PC-3 (cell line): Measurements from ENCODE around the gene PRDM1. TPM values are rescaled to one million over a fixed set of nuclear protein-coding genes. Genes with fewer than 3 reads are reported as not detected.

Experiments
- ATAC-seq: fragments of 200-7000 bp; cut with Tn5 transposase; 2 replicates; pipeline ENCODE4 v1.9.1; 2020; ENCODE audit warnings: mild to moderate bottlenecking, moderate library complexity
- BruUV-seq: library from RNA; stranded (reverse); fragments of 400-500 nt; replicated peaks from 2 replicates; lab custom pipeline; 2021; lab: Mats Ljungman, UMichigan
- CTCF ChIA-PET: fragments of 300-600 bp; sonication (Branson Sonifier 250); formaldehyde crosslinking; loops from one replicate; lab custom pipeline; 2022; ENCODE audit warnings: antibody characterized with exemption; lab: Charles Lee
- POLR2A ChIA-PET: fragments of 300-600 bp; sonication (Branson Sonifier 250); formaldehyde crosslinking; loops from one replicate; lab custom pipeline; 2022; ENCODE audit warnings: antibody characterized with exemption; ENCODE audit not compliant: unreplicated experiment; lab: Charles Lee
- DNase-seq: peaks from one replicate; pipeline ENCODE4 v3.0.0-alpha.2; 2015
- H2AFZ ChIP-seq: fragments of 300-600 bp; sonication (generic); 2 replicates; pipeline ENCODE4 v1.6.0; 2016; ENCODE audit warnings: antibody characterized with exemption, low read length
- H3F3A ChIP-seq: fragments of 300-600 bp; sonication (generic); one replicate; pipeline ENCODE4 v1.6.0; 2017; ENCODE audit warnings: antibody characterized with exemption, low read length, control low read depth, mild to moderate bottlenecking; ENCODE audit not compliant: unreplicated experiment
- H3K27ac ChIP-seq: fragments of 300-600 bp; sonication (generic); 2 replicates; pipeline ENCODE4 v1.5.1; 2016; ENCODE audit warnings: mild to moderate bottlenecking, low read length
- H3K27me3 ChIP-seq: fragments of 300-600 bp; sonication (generic); 2 replicates; pipeline ENCODE4 v1.6.1; 2016; ENCODE audit warnings: low read length, mixed read lengths
- H3K36me3 ChIP-seq: fragments of 300-600 bp; sonication (generic); 2 replicates; pipeline ENCODE4 v1.6.1; 2016; ENCODE audit warnings: low read depth, mixed run types, low read length, mixed read lengths
- H3K4me1 ChIP-seq: fragments of 300-600 bp; sonication (generic); 2 replicates; pipeline ENCODE4 v1.5.1; 2016; ENCODE audit warnings: low read length; ENCODE audit not compliant: insufficient read depth
- H3K4me2 ChIP-seq: fragments of 300-600 bp; sonication (generic); 2 replicates; pipeline ENCODE4 v1.6.0; 2016; ENCODE audit warnings: low read length
- H3K4me3 ChIP-seq: fragments of 300-600 bp; sonication (generic); 2 replicates; pipeline ENCODE4 v1.5.1; 2016; ENCODE audit warnings: mild to moderate bottlenecking, low read length, mixed read lengths
- H3K79me2 ChIP-seq: fragments of 300-600 bp; sonication (generic); 2 replicates; pipeline ENCODE4 v1.6.1; 2017; ENCODE audit warnings: low read length, mixed read lengths
- H3K9ac ChIP-seq: fragments of 300-600 bp; sonication (generic); 2 replicates; pipeline ENCODE4 v1.6.0; 2016; ENCODE audit warnings: mild to moderate bottlenecking, low read length
- H3K9me2 ChIP-seq: fragments of 300-600 bp; sonication (generic); replicated peaks from 2 replicates; pipeline ENCODE4 v1.6.1; 2016; ENCODE audit warnings: mixed run types, low read length, mixed read lengths
- H3K9me3 ChIP-seq: fragments of 300-600 bp; sonication (generic); 2 replicates; pipeline ENCODE4 v1.6.1; 2016; ENCODE audit warnings: low read length, mixed read lengths
- H4K20me1 ChIP-seq: fragments of 300-600 bp; sonication (generic); 2 replicates; pipeline ENCODE4 v1.6.1; 2016; ENCODE audit warnings: low read length, mixed read lengths
- EZH2 ChIP-seq: fragments of 300-600 bp; sonication (generic); IDR thresholded peaks from one replicate; pipeline ENCODE4 v1.6.1; 2017; ENCODE audit warnings: antibody characterized with exemption, mild to moderate bottlenecking, low read length; ENCODE audit not compliant: unreplicated experiment
- EZH2phosphoT487 ChIP-seq: fragments of 300-600 bp; sonication (generic); IDR thresholded peaks from 2 replicates; pipeline ENCODE4 v1.6.1; 2018; ENCODE audit warnings: mild to moderate bottlenecking, antibody characterized with exemption, low read length, borderline replicate concordance
- intact Hi-C: fragments of 100-400 bp; cut with micrococcal nuclease; formaldehyde crosslinking; loops from 2 replicates; pipeline ENCODE4 v1.9.0; 2023
- total RNA-seq: library from RNA; depleted of rRNA; stranded (reverse); fragments of >200 nt; gene quantifications from 2 replicates; pipeline ENCODE4 v1.2.3, GENCODE V29; 2014
- TF ChIP-seq, protein P1 (sequence below): fragments of 300-600 bp; sonication (generic); conservative IDR thresholded peaks from 2 replicates; pipeline ENCODE4 v1.5.1; 2017; ENCODE audit warnings: antibody characterized with exemption, low read depth, mild to moderate bottlenecking, low read length

Gene PRDM1
- total RNA-seq, 1 experiment from 2014 or later: 2.0 TPM

GRCh38 chr6:106135911-106136571, 49.9 kb downstream of the PRDM1 start:
- Histone ChIP-seq H3K9ac (peak overlapping the region; percentile 74), H3K36me3 (no peaks in the 10 kb centered on the region), H3K27me3 (no peaks in the 10 kb centered on the region), H3K4me2 (peak overlapping the region; percentile 77), H3K79me2 (no peaks in the 10 kb centered on the region), H3K9me3 (no peaks in the 10 kb centered on the region), H3F3A (no peaks in the 10 kb centered on the region), H3K27ac (peak overlapping the region; percentile 98), H3K4me1 (peaks cover 25% of the 10 kb centered on the region), H3K9me2 (no peaks in the 10 kb centered on the region), H3K4me3 (no peak overlapping the region), H2AFZ (peak overlapping the region; percentile 87), H4K20me1 (no peaks in the 10 kb centered on the region)
- POLR2A ChIA-PET: interaction anchor here (0.7 kb wide), 1 partner anchor 351 kb away, joined by 3 read pairs; no protein-coding TSS in a partner anchor
- no peak for DNase-seq
- CTCF ChIA-PET: no interaction called here
- intact Hi-C loops: no loop called here
- no peak for TF ChIP-seq EZH2phosphoT487
- no peak for TF ChIP-seq EZH2
- TF ChIP-seq, protein P1, sequence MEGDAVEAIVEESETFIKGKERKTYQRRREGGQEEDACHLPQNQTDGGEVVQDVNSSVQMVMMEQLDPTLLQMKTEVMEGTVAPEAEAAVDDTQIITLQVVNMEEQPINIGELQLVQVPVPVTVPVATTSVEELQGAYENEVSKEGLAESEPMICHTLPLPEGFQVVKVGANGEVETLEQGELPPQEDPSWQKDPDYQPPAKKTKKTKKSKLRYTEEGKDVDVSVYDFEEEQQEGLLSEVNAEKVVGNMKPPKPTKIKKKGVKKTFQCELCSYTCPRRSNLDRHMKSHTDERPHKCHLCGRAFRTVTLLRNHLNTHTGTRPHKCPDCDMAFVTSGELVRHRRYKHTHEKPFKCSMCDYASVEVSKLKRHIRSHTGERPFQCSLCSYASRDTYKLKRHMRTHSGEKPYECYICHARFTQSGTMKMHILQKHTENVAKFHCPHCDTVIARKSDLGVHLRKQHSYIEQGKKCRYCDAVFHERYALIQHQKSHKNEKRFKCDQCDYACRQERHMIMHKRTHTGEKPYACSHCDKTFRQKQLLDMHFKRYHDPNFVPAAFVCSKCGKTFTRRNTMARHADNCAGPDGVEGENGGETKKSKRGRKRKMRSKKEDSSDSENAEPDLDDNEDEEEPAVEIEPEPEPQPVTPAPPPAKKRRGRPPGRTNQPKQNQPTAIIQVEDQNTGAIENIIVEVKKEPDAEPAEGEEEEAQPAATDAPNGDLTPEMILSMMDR: no peak
- ATAC-seq: no peak
- no TSS peak for BruUV-seq

DNA sequence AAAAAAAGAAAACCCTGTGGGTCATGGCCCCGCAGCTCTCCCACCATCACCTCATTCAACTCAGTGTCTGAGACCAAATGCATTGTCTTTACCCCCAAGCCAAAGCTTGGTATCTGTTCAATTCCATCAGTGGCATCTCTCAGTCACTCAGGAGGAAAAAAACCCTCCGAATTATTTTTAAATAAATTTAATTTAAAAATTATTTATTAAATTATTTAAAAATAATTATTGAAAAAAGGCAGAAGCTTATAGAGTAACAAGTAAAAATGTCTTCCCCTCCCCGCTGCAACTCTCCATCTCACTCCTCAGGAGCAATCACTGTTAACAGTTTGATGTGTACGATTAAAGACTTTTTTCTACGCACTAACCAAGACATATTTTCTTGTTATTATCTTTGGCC, 50.7 kb downstream of the PRDM1 start:
- H3K27me3 ChIP-seq: no peaks in the 10 kb centered on the region
- no peak overlapping the region for H3K27ac ChIP-seq
- no peaks in the 10 kb centered on the region for H3F3A ChIP-seq
- H3K9me3 ChIP-seq: no peaks in the 10 kb centered on the region
- H4K20me1 ChIP-seq: no peaks in the 10 kb centered on the region
- H3K79me2 ChIP-seq: no peaks in the 10 kb centered on the region
- H3K9ac ChIP-seq: no peak overlapping the region
- no TSS peak for BruUV-seq
- no peak for ATAC-seq
- H2AFZ ChIP-seq: no peak overlapping the region
- H3K9me2 ChIP-seq: no peaks in the 10 kb centered on the region
- no peak overlapping the region for H3K4me3 ChIP-seq
- ChIA-PET POLR2A (no interaction called here), CTCF (no interaction called here)
- no peaks in the 10 kb centered on the region for H3K36me3 ChIP-seq
- no peak for DNase-seq
- intact Hi-C loops: no loop called here
- TF ChIP-seq, protein P1: no peak
- TF ChIP-seq EZH2phosphoT487 (no peak), EZH2 (no peak)
- H3K4me2 ChIP-seq: no peak overlapping the region
- peaks cover 25% of the 10 kb centered on the region for H3K4me1 ChIP-seq

DNA sequence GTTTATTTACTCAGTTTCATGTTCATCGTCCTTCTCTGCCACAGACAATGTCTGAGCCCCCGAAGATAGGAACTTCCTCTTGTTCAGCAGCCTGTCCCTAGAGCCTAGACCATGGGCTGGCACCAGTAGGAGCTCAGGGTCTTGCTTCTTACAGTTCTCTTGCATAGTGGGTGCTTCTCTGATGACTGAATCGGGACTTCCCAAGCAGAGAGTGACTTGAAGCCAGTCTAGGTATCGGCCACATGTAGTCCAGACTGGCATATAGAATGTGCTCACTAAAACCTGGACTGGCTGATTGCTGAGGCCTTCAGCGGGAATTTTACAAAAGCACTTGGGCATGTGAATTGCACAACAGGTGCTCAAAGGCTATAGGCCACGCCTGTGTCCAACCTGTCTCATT, 52.0 kb downstream of the PRDM1 start:
- Histone ChIP-seq H3K36me3 (no peaks in the 10 kb centered on the region), H3K9me2 (no peaks in the 10 kb centered on the region), H3K4me1 (peaks cover 25% of the 10 kb centered on the region), H3K9me3 (no peaks in the 10 kb centered on the region), H3K9ac (no peak overlapping the region), H2AFZ (no peak overlapping the region), H3K27me3 (no peaks in the 10 kb centered on the region), H3K4me2 (no peak overlapping the region), H3K4me3 (no peak overlapping the region), H3K27ac (no peak overlapping the region), H3F3A (no peaks in the 10 kb centered on the region), H4K20me1 (no peaks in the 10 kb centered on the region), H3K79me2 (no peaks in the 10 kb centered on the region)
- TF ChIP-seq, protein P1: no peak
- TF ChIP-seq EZH2phosphoT487 (no peak), EZH2 (no peak)
- DNase-seq: no peak
- ChIA-PET POLR2A (no interaction called here), CTCF (no interaction called here)
- intact Hi-C loops: no loop called here
- ATAC-seq: no peak
- no TSS peak for BruUV-seq
